Tibial nerve (tissue), 3 donors: ENCODE data around the gene TSHZ1.

Source experiments
- EP300 ChIP-seq, 2 donors: sonication (generic); formaldehyde crosslinking; IDR thresholded peaks; one replicate each; pipeline ENCODE4 v1.6.1; 2017; ENCODE audit warnings: antibody characterized with exemption in 2 of 2, mild to moderate bottlenecking in 1 of 2
- POLR2A ChIP-seq, 2 donors: fragments of 450-650 bp; IDR thresholded peaks; one replicate each; pipeline ENCODE4 v1.6.1; 2017; ENCODE audit warnings: antibody characterized with exemption in 2 of 2, mild to moderate bottlenecking in 2 of 2, moderate library complexity in 2 of 2

DNA sequence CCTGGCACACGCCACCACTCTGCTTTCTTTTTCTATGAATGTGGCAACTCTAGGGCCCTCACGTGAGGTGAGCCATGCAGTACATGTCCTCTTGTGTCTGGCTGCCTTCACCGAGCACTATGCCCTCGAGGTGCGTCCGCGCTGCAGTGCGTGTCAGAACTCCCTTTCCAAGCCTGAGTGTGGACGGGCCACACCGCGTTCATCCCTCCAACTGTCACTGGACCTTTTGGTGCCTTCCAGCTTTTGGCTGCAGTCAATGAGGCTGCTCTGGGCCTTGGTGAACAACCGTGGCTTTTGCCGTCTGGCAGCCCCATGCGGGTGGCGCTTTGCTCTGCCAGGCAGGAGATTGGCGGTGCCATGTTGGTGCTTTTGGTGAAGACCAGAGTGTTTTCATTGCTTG, 74.0 kb downstream of the TSHZ1 start:
- TF ChIP-seq POLR2A (IDR thresholded peaks at IDR 0.05) (no peak), EP300 (IDR thresholded peaks at IDR 0.05) (no peak)
